ENCODE results near the gene MMP24OS.
"Not testable (repeated sequence)": the region's sequence is repeated elsewhere in the genome, so short reads cannot be mapped to it uniquely, and the experiment has no call there.

The MMP24OS gene

GRCh38 chr20:35252598-35252997 is 25.3 kb downstream of the MMP24OS start:
- DNase-seq (ENCODE audit: low read depth in 1 of 2, low spot score in 1 of 2) = not testable (repeated sequence)

GRCh38 chr20:35252037-35252461 is 25.9 kb downstream of the MMP24OS start:
- no peak for DNase-seq (ENCODE audit: low read depth in 1 of 2, low spot score in 1 of 2)

- no peak for DNase-seq (ENCODE audit: low read depth in 1 of 2, low spot score in 1 of 2)
These were observed 26.3 kb downstream of the MMP24OS start for GRCh38 chr20:35251613-35251940.

GRCh38 chr20:35248641-35249475 is 29.1 kb downstream of the MMP24OS start:
- no peak for DNase-seq (ENCODE audit: low read depth in 1 of 2, low spot score in 1 of 2)

GRCh38 chr20:35246723-35247122 is 31.2 kb downstream of the MMP24OS start:
- DNase-seq (ENCODE audit: low read depth in 1 of 2, low spot score in 1 of 2) = no peak

GRCh38 chr20:35243986-35244385 is 33.9 kb downstream of the MMP24OS start:
- DNase-seq (ENCODE audit: low read depth in 1 of 2, low spot score in 1 of 2) = no peak

GRCh38 chr20:35243317-35243716 is 34.6 kb downstream of the MMP24OS start:
- no peak for DNase-seq (ENCODE audit: low read depth in 1 of 2, low spot score in 1 of 2)

- DNase-seq (ENCODE audit: low read depth in 1 of 2, low spot score in 1 of 2) = no peak
These were observed 37.1 kb downstream of the MMP24OS start for GRCh38 chr20:35240811-35241293.

GRCh38 chr20:35240083-35240810 is 37.7 kb downstream of the MMP24OS start:
- DNase-seq (ENCODE audit: low read depth in 1 of 2, low spot score in 1 of 2) = no peak

GRCh38 chr20:35238735-35239134 is 39.2 kb downstream of the MMP24OS start:
- no peak for DNase-seq (ENCODE audit: low read depth in 1 of 2, low spot score in 1 of 2)

GRCh38 chr20:35238170-35238569 is 39.8 kb downstream of the MMP24OS start:
- no peak for DNase-seq (ENCODE audit: low read depth in 1 of 2, low spot score in 1 of 2)

- no peak for DNase-seq (ENCODE audit: low read depth in 1 of 2, low spot score in 1 of 2)
These were observed 40.4 kb downstream of the MMP24OS start for GRCh38 chr20:35237486-35237885.

GRCh38 chr20:35235881-35236280 is 42.0 kb downstream of the MMP24OS start:
- DNase-seq (ENCODE audit: low read depth in 1 of 2, low spot score in 1 of 2) = no peak

- no peak for DNase-seq (ENCODE audit: low read depth in 1 of 2, low spot score in 1 of 2)
These were observed 45.3 kb downstream of the MMP24OS start for GRCh38 chr20:35232575-35232974.

GRCh38 chr20:35226884-35227681 is 50.8 kb downstream of the MMP24OS start:
- DNase-seq (ENCODE audit: low read depth in 1 of 2, low spot score in 1 of 2) = peak in 1 of 2 donors; percentile 17
